ENCODE results near the gene TP53TG3C.
"Not testable (repeated sequence)": the region's sequence is repeated elsewhere in the genome, so short reads cannot be mapped to it uniquely, and the experiment has no call there.

The TP53TG3C gene

DNA sequence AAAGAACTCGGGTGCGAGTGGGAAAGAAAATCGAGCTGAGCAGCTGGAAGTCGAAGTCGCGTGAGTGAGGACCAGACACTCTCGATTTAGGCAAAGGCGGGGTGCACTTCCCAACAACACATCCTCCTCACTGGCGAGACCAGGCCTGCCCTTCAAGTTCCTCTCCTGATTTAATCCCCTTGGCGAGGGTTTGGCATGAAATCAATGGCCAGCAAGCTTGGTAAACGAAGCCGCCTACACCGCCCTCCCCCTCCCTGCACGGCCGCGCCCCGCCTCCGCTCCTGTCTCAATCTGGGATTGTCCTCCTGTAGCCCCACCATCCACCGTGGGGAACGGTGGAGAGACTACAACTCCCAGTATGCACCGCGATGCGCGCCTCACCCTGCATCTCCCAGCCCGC is at the start of gene TP53TG3C:
TSS of gene TP53TG3C (plus strand) at position 301 of the 400 bp plus-strand sequence. CDS start at position 369, 68 bp downstream.
- DNase-seq, result not testable (repeated sequence)
